Parathyroid adenoma (tissue), 2 donors: Measurements from ENCODE around the gene CPNE1.

Source experiments
- H2AFZ ChIP-seq: fragments of 300-600 bp; sonication (generic); one replicate; pipeline ENCODE4 v1.7.0; 2017; ENCODE audit warnings: antibody characterized with exemption, mild to moderate bottlenecking
- H3K27ac ChIP-seq: fragments of 300-600 bp; sonication (generic); one replicate; pipeline ENCODE4 v1.7.0; 2017
- H3K27me3 ChIP-seq: fragments of 300-600 bp; sonication (generic); one replicate; pipeline ENCODE4 v1.7.0; 2017; ENCODE audit warnings: low read length; ENCODE audit not compliant: control insufficient read depth, insufficient read depth
- H3K36me3 ChIP-seq: fragments of 300-600 bp; sonication (generic); one replicate; pipeline ENCODE4 v1.7.0; 2017; ENCODE audit warnings: low read length; ENCODE audit not compliant: control insufficient read depth, insufficient read depth
- H3K4me1 ChIP-seq: fragments of 300-600 bp; sonication (generic); one replicate; pipeline ENCODE4 v1.7.0; 2017; ENCODE audit warnings: control low read depth
- H3K4me2 ChIP-seq: fragments of 300-600 bp; sonication (generic); one replicate; pipeline ENCODE4 v1.7.0; 2017; ENCODE audit warnings: low read length
- H3K4me3 ChIP-seq: fragments of 300-600 bp; sonication (generic); one replicate; pipeline ENCODE4 v1.7.0; 2017; ENCODE audit warnings: low read depth, low read length
- H3K79me2 ChIP-seq: fragments of 300-600 bp; sonication (generic); one replicate; pipeline ENCODE4 v1.7.0; 2017; ENCODE audit warnings: control low read depth
- H3K9ac ChIP-seq: fragments of 300-600 bp; sonication (generic); one replicate; pipeline ENCODE4 v1.7.0; 2017; ENCODE audit warnings: mild to moderate bottlenecking
- H3K9me3 ChIP-seq: fragments of 300-600 bp; sonication (generic); one replicate; pipeline ENCODE4 v1.7.0; 2017; ENCODE audit warnings: low read length; ENCODE audit not compliant: control insufficient read depth
- TF ChIP-seq, protein P1 (sequence below): fragments of 300-600 bp; sonication (generic); IDR thresholded peaks from one replicate; pipeline ENCODE4 v1.7.0; 2017; ENCODE audit warnings: antibody characterized with exemption, mild to moderate bottlenecking
- donor health status: primary hyperparathyroidism.

The CPNE1 gene

DNA sequence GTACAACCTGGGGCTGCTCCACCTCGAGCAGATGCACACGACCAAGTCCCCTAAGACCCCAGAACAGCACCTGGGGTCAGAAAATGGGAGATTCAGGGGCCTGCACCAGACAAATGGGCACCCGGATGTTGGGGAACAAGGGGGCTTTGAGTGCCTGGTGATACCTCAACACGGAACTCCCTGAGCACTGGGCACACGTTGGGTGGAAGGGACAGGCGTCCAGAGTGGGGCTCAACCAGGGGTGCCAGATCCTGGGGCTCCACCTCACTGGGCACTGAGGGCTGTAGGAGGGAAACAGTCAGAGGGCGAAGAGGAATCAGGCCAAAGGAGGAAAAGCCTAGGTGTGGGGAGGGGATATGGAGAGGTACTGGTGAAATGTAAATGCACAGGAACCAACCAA, 82.6 kb downstream of the CPNE1 start:
- no peaks in the 10 kb centered on the region for H3K27me3 ChIP-seq
- H3K79me2 ChIP-seq = no peaks in the 10 kb centered on the region
- H3K4me1 ChIP-seq = no peaks in the 10 kb centered on the region
- no peak overlapping the region for H2AFZ ChIP-seq
- no peak overlapping the region for H3K4me3 ChIP-seq
- no peak overlapping the region for H3K27ac ChIP-seq
- H3K4me2 ChIP-seq = no peak overlapping the region
- TF ChIP-seq, protein P1, sequence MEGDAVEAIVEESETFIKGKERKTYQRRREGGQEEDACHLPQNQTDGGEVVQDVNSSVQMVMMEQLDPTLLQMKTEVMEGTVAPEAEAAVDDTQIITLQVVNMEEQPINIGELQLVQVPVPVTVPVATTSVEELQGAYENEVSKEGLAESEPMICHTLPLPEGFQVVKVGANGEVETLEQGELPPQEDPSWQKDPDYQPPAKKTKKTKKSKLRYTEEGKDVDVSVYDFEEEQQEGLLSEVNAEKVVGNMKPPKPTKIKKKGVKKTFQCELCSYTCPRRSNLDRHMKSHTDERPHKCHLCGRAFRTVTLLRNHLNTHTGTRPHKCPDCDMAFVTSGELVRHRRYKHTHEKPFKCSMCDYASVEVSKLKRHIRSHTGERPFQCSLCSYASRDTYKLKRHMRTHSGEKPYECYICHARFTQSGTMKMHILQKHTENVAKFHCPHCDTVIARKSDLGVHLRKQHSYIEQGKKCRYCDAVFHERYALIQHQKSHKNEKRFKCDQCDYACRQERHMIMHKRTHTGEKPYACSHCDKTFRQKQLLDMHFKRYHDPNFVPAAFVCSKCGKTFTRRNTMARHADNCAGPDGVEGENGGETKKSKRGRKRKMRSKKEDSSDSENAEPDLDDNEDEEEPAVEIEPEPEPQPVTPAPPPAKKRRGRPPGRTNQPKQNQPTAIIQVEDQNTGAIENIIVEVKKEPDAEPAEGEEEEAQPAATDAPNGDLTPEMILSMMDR = no peak
- H3K36me3 ChIP-seq = no peaks in the 10 kb centered on the region
- no peaks in the 10 kb centered on the region for H3K9me3 ChIP-seq
- H3K9ac ChIP-seq = no peak overlapping the region

DNA sequence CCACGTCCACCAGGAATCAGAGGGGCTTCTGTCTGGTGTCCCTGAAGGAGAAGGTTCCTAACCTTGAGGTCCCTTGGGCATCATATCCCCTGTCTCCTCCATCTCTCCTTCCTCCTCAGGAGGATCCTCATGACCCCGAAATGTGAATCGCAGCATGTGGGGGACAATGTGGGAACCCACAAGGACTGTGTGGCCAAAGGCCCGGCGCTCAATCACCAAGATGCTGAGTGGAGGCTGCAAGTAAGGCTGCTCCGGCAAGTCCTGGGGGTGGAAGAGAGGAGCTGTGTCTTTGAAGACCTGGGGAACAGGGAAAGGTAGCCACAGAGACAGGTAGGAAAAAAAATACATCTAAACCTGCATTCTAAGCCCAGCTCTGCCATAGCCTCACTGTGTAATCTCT, 85.5 kb downstream of the CPNE1 start:
- H3K27ac ChIP-seq = no peak overlapping the region
- H3K36me3 ChIP-seq = no peaks in the 10 kb centered on the region
- H2AFZ ChIP-seq = no peak overlapping the region
- H3K27me3 ChIP-seq = no peaks in the 10 kb centered on the region
- H3K9me3 ChIP-seq = no peaks in the 10 kb centered on the region
- no peaks in the 10 kb centered on the region for H3K79me2 ChIP-seq
- H3K4me1 ChIP-seq = no peaks in the 10 kb centered on the region
- no peak overlapping the region for H3K4me3 ChIP-seq
- TF ChIP-seq, protein P1 = no peak
- H3K9ac ChIP-seq = no peak overlapping the region
- H3K4me2 ChIP-seq = no peak overlapping the region

DNA sequence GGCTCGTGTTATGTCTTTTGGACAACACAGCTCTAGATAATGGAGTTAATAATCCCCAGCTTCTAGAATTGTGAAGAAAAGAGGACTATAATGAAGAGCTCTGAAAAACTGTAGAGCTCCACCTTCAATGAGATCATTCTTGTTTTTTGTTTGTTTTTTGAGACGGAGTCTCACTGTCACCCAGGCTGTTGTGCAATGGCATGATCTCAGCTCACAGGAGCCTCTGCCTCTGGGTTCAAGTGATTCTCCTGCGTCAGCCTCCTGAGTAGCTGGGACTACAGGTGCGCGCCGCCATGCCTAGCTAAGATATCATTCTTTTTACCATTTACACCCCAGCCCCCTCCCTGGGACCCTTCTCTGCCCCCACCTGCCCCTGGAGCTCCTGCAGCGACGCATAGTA, 86.2 kb downstream of the CPNE1 start:
- no peaks in the 10 kb centered on the region for H3K9me3 ChIP-seq
- H2AFZ ChIP-seq = no peak overlapping the region
- no peaks in the 10 kb centered on the region for H3K36me3 ChIP-seq
- no peak overlapping the region for H3K9ac ChIP-seq
- TF ChIP-seq, protein P1 = no peak
- H3K79me2 ChIP-seq = no peaks in the 10 kb centered on the region
- H3K4me2 ChIP-seq = no peak overlapping the region
- H3K4me3 ChIP-seq = no peak overlapping the region
- H3K27me3 ChIP-seq = no peaks in the 10 kb centered on the region
- no peak overlapping the region for H3K27ac ChIP-seq
- H3K4me1 ChIP-seq = no peaks in the 10 kb centered on the region

DNA sequence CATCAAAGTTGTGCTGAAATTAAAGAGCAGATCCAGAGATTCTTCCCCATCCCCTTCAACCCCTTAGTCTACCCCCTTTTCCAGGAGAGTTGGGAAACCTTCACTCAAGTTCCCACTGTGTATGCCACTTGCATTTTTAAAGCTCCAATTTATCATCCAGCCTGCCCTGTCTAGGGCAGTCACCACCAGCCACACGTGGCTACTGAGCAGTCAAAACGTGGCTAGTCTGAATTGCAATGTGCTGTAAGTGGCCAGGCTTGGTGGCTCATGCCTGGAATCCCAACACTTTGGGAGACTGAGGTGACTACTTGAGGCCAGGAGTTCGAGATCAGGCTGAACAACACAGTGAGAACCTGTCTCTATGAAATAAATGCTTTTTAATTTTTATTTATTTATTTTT, 87.9 kb downstream of the CPNE1 start:
- H2AFZ ChIP-seq = no peak overlapping the region
- H3K4me2 ChIP-seq = no peak overlapping the region
- H3K4me3 ChIP-seq = no peak overlapping the region
- H3K79me2 ChIP-seq = no peaks in the 10 kb centered on the region
- no peak overlapping the region for H3K27ac ChIP-seq
- no peaks in the 10 kb centered on the region for H3K9me3 ChIP-seq
- H3K27me3 ChIP-seq = no peaks in the 10 kb centered on the region
- TF ChIP-seq, protein P1 = no peak
- H3K9ac ChIP-seq = no peak overlapping the region
- no peaks in the 10 kb centered on the region for H3K4me1 ChIP-seq
- no peaks in the 10 kb centered on the region for H3K36me3 ChIP-seq
